RWPE2 (cell line): ENCODE measurements around the gene HMCN2.
A peak's percentile ranks its signal among the peaks of the same experiment; 100 is the strongest.

Source experiments
- ATAC-seq: fragments of 200-7000 bp; cut with Tn5 transposase; 3 replicates; pipeline ENCODE4 v1.9.1; 2021; ENCODE audit warnings: low read depth
- DNase-seq: peaks from one replicate; pipeline ENCODE4 v3.0.0-alpha.2; 2020; ENCODE audit warnings: low spot score
- H3K27ac ChIP-seq: fragments of 450-650 bp; 2 replicates; pipeline ENCODE4 v1.5.1; 2017; ENCODE audit warnings: mild to moderate bottlenecking; ENCODE audit not compliant: poor library complexity, severe bottlenecking
- H3K27me3 ChIP-seq: fragments of 250-450 bp; sonication (Bioruptor Pico); 2 replicates; pipeline ENCODE4 v1.5.1; 2021; ENCODE audit warnings: mild to moderate bottlenecking, moderate library complexity; ENCODE audit not compliant: insufficient read depth, poor library complexity, severe bottlenecking
- H3K36me3 ChIP-seq: fragments of 250-450 bp; sonication (Bioruptor Pico); 2 replicates; pipeline ENCODE4 v1.5.1; 2020; ENCODE audit warnings: low read depth, mild to moderate bottlenecking, moderate library complexity
- H3K4me1 ChIP-seq: fragments of 250-450 bp; sonication (Bioruptor Pico); 2 replicates; pipeline ENCODE4 v1.5.1; 2021; ENCODE audit warnings: mild to moderate bottlenecking, moderate library complexity; ENCODE audit not compliant: insufficient read depth, poor library complexity, severe bottlenecking
- H3K4me3 ChIP-seq: fragments of 250-450 bp; sonication (Bioruptor Pico); 2 replicates; pipeline ENCODE4 v1.5.1; 2021; ENCODE audit warnings: mild to moderate bottlenecking, moderate library complexity; ENCODE audit not compliant: severe bottlenecking
- H3K9me3 ChIP-seq: fragments of 250-450 bp; sonication (Bioruptor Pico); 2 replicates; pipeline ENCODE4 v1.5.1; 2021; ENCODE audit warnings: mild to moderate bottlenecking, moderate library complexity; ENCODE audit not compliant: severe bottlenecking
- CTCF ChIP-seq: fragments of 450-650 bp; IDR thresholded peaks from one replicate; pipeline ENCODE4 v1.5.1; 2017; ENCODE audit warnings: mild to moderate bottlenecking, moderate library complexity; ENCODE audit not compliant: poor library complexity, severe bottlenecking

Gene HMCN2

GRCh38 chr9:130442746-130443455 is 177.3 kb downstream of the HMCN2 start:
- no peaks in the 10 kb centered on the region for H3K9me3 ChIP-seq
- no peak for DNase-seq
- H3K36me3 ChIP-seq = no peaks in the 10 kb centered on the region
- H3K4me1 ChIP-seq = peaks cover 20% of the 10 kb centered on the region
- no peak overlapping the region for H3K4me3 ChIP-seq
- no peaks in the 10 kb centered on the region for H3K27me3 ChIP-seq
- no peak for TF ChIP-seq CTCF
- H3K27ac ChIP-seq = no peak overlapping the region
- ATAC-seq = no peak

- Histone ChIP-seq H3K27ac (no peak overlapping the region), H3K27me3 (no peaks in the 10 kb centered on the region), H3K4me3 (no peak overlapping the region), H3K4me1 (peaks cover 21% of the 10 kb centered on the region), H3K9me3 (no peaks in the 10 kb centered on the region), H3K36me3 (no peaks in the 10 kb centered on the region)
- TF ChIP-seq CTCF = no peak
- no peak for ATAC-seq
- DNase-seq = no peak
These were observed 177.9 kb downstream of the HMCN2 start for GRCh38 chr9:130443456-130443801.

- Histone ChIP-seq H3K27me3 (no peaks in the 10 kb centered on the region), H3K4me1 (peaks cover 21% of the 10 kb centered on the region), H3K9me3 (no peaks in the 10 kb centered on the region), H3K4me3 (no peak overlapping the region), H3K27ac (no peak overlapping the region), H3K36me3 (no peaks in the 10 kb centered on the region)
- DNase-seq (no peak), ATAC-seq (no peak)
- no peak for TF ChIP-seq CTCF
These were observed 178.4 kb downstream of the HMCN2 start for GRCh38 chr9:130443840-130444492.

- peak; percentile 57 for ATAC-seq
- peak within 1 kb of the TSS; percentile 41 for H3K4me3 ChIP-seq
- TF ChIP-seq CTCF = no peak
- no peaks in the 10 kb centered on the region for H3K9me3 ChIP-seq
- H3K27me3 ChIP-seq = no peaks in the 10 kb centered on the region
- peaks cover 21% of the 10 kb centered on the region for H3K4me1 ChIP-seq
- no peak for DNase-seq
- H3K36me3 ChIP-seq = no peaks in the 10 kb centered on the region
- H3K27ac ChIP-seq = peak within 1 kb of the TSS; percentile 57
These were observed 179.1 kb downstream of the HMCN2 start, which contains the start of gene ASS1 for GRCh38 chr9:130444565-130445221. Gene ASS1 (plus strand): TSS chr9:130444961. CDS start chr9:130452229, 7,268 bp downstream.
